BE2C (cell line): Measurements from ENCODE around the gene CALB2.

Source experiments
- DNase-seq: peaks from one replicate; pipeline ENCODE4 v3.0.0-alpha.2; 2020
- H3K27me3 ChIP-seq: fragments of 250-450 bp; sonication (Bioruptor Pico); 2 replicates; pipeline ENCODE4 v1.5.1; 2020; ENCODE audit warnings: mild to moderate bottlenecking
- H3K36me3 ChIP-seq: fragments of 250-450 bp; sonication (Bioruptor Pico); 2 replicates; pipeline ENCODE4 v1.5.1; 2020; ENCODE audit warnings: mild to moderate bottlenecking
- H3K4me1 ChIP-seq: fragments of 250-450 bp; sonication (Bioruptor Pico); 2 replicates; pipeline ENCODE4 v1.5.1; 2020
- H3K4me3 ChIP-seq: 2 replicates; pipeline ENCODE4 v1.5.1; 2011; ENCODE audit warnings: low read depth, low read length
- H3K9me3 ChIP-seq: fragments of 250-450 bp; sonication (Bioruptor Pico); 2 replicates; pipeline ENCODE4 v1.5.1; 2020
- CTCF ChIP-seq: IDR thresholded peaks from 2 replicates; pipeline ENCODE4 v1.5.1; 2012; ENCODE audit warnings: mild to moderate bottlenecking, low read depth, low read length

The CALB2 gene

GRCh38 chr16:71341881-71342280, 16.6 kb upstream of the CALB2 start:
- no peak for DNase-seq
- H3K27me3 ChIP-seq = peaks cover 16% of the 10 kb centered on the region
- H3K4me1 ChIP-seq = no peaks in the 10 kb centered on the region

GRCh38 chr16:71343078-71343477, 15.4 kb upstream of the CALB2 start:
- no peaks in the 10 kb centered on the region for H3K36me3 ChIP-seq
- H3K27me3 ChIP-seq = peaks cover 23% of the 10 kb centered on the region
- TF ChIP-seq CTCF = no peak

More at GRCh38 chr16:71341881-71342280, 16.6 kb upstream of the CALB2 start:
- no peak overlapping the region for H3K4me3 ChIP-seq
- H3K9me3 ChIP-seq = no peaks in the 10 kb centered on the region; the same call in 1 of the 2 replicates
- no peak for TF ChIP-seq CTCF
- H3K36me3 ChIP-seq = no peaks in the 10 kb centered on the region

GRCh38 chr16:71344315-71344905, 14.1 kb upstream of the CALB2 start:
- Histone ChIP-seq H3K36me3 (no peaks in the 10 kb centered on the region), H3K4me3 (no peak overlapping the region), H3K9me3 (no peaks in the 10 kb centered on the region; the same call in 1 of the 2 replicates), H3K27me3 (peaks cover 31% of the 10 kb centered on the region), H3K4me1 (no peaks in the 10 kb centered on the region)
- DNase-seq = no peak
- no peak for TF ChIP-seq CTCF

More at GRCh38 chr16:71343078-71343477, 15.4 kb upstream of the CALB2 start:
- Histone ChIP-seq H3K4me1 (no peaks in the 10 kb centered on the region), H3K9me3 (no peaks in the 10 kb centered on the region; the same call in 1 of the 2 replicates), H3K4me3 (no peak overlapping the region)
- no peak for DNase-seq

- no peak for DNase-seq
- no peaks in the 10 kb centered on the region for H3K36me3 ChIP-seq
- TF ChIP-seq CTCF = no peak
- H3K4me3 ChIP-seq = no peak overlapping the region
- no peaks in the 10 kb centered on the region for H3K4me1 ChIP-seq
- H3K27me3 ChIP-seq = peaks cover 35% of the 10 kb centered on the region
- no peaks in the 10 kb centered on the region; the same call in 1 of the 2 replicates for H3K9me3 ChIP-seq
Observed at GRCh38 chr16:71345031-71345430, 13.5 kb upstream of the CALB2 start.

GRCh38 chr16:71347146-71347545, 11.4 kb upstream of the CALB2 start:
- Histone ChIP-seq H3K4me3 (no peak overlapping the region), H3K4me1 (no peaks in the 10 kb centered on the region), H3K27me3 (peaks cover 35% of the 10 kb centered on the region), H3K36me3 (no peaks in the 10 kb centered on the region), H3K9me3 (no peaks in the 10 kb centered on the region)
- DNase-seq = no peak
- no peak for TF ChIP-seq CTCF

- no peak for TF ChIP-seq CTCF
- no peak overlapping the region for H3K4me3 ChIP-seq
- H3K9me3 ChIP-seq = no peaks in the 10 kb centered on the region
- no peaks in the 10 kb centered on the region for H3K4me1 ChIP-seq
- peaks cover 35% of the 10 kb centered on the region for H3K27me3 ChIP-seq
- DNase-seq = no peak
- H3K36me3 ChIP-seq = no peaks in the 10 kb centered on the region
Observed at GRCh38 chr16:71348262-71349085, 10.0 kb upstream of the CALB2 start.
